ENCODE results near the gene RNF222. TPM values are rescaled to one million over a fixed set of nuclear protein-coding genes. Genes with fewer than 3 reads are reported as not detected.

The RNF222 gene
- total RNA-seq, 1 donor from 2014 or later: not detected

GRCh38 chr17:8435245-8436168 lies 37.9 kb upstream of the RNF222 start, which contains the start of gene NDEL1:
Gene NDEL1, plus strand, starts transcription at chr17:8435884. Its CDS starts 8,388 bp downstream, at chr17:8444272.
- peak within 1 kb of the TSS; percentile 100 for H3K27ac ChIP-seq (ENCODE audit: low read depth, low read length)
- no peaks in the 10 kb centered on the region for H3K27me3 ChIP-seq (ENCODE audit: control insufficient read depth in 3 of 3, insufficient read depth in 3 of 3, low read length in 3 of 3)
- H3K9me3 ChIP-seq (ENCODE audit: control insufficient read depth in 3 of 3, low read length in 3 of 3): no peaks in the 10 kb centered on the region
- peak within 1 kb of the TSS; percentile 88 to 97 (median 92) for H3K4me3 ChIP-seq (ENCODE audit: low read length in 3 of 3)
- H3K9ac ChIP-seq (ENCODE audit: low read depth in 1 of 3, low read length in 3 of 3): peak within 1 kb of the TSS; percentile 96 to 100 (median 97)
- peaks cover 0 to 3% (median 2%) of the 10 kb centered on the region in 3 donors for H3K36me3 ChIP-seq (ENCODE audit: control insufficient read depth in 3 of 3, insufficient read depth in 3 of 3, low read length in 3 of 3)
- H3K4me1 ChIP-seq (ENCODE audit: control insufficient read depth in 3 of 3, insufficient read depth in 3 of 3, low read length in 3 of 3): peaks cover 7 to 16% (median 13%) of the 10 kb centered on the region in 3 donors

DNA sequence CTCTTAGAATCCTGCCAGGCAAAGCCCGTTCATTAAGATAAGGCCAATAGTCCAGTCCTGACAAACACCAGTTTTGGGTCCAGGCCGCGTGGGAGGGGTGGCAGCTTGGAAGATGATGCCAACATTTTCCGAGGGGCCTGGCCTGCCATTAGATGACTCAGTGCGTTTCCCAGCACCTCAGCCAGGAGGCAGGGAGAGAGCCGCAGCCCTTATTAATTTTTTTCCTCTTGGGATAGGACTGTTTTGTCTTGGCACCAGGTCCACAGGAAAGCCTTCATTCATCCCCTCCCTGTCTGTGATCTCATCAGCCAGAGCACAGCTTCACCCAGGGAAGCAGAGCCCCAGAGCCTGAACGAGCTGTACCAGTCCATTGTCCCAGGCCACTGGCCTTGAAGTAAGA lies 33.3 kb upstream of the RNF222 start:
- Histone ChIP-seq H3K36me3 (ENCODE audit: control insufficient read depth in 3 of 3, insufficient read depth in 3 of 3, low read length in 3 of 3) (no peaks in the 10 kb centered on the region), H3K4me1 (ENCODE audit: control insufficient read depth in 3 of 3, insufficient read depth in 3 of 3, low read length in 3 of 3) (peaks cover 3 to 5% (median 5%) of the 10 kb centered on the region in 3 donors), H3K9me3 (ENCODE audit: control insufficient read depth in 3 of 3, low read length in 3 of 3) (no peaks in the 10 kb centered on the region), H3K27ac (ENCODE audit: low read depth, low read length) (no peak overlapping the region), H3K27me3 (ENCODE audit: control insufficient read depth in 3 of 3, insufficient read depth in 3 of 3, low read length in 3 of 3) (no peaks in the 10 kb centered on the region), H3K4me3 (ENCODE audit: low read length in 3 of 3) (no peak overlapping the region), H3K9ac (ENCODE audit: low read depth in 1 of 3, low read length in 3 of 3) (no peak overlapping the region)

DNA sequence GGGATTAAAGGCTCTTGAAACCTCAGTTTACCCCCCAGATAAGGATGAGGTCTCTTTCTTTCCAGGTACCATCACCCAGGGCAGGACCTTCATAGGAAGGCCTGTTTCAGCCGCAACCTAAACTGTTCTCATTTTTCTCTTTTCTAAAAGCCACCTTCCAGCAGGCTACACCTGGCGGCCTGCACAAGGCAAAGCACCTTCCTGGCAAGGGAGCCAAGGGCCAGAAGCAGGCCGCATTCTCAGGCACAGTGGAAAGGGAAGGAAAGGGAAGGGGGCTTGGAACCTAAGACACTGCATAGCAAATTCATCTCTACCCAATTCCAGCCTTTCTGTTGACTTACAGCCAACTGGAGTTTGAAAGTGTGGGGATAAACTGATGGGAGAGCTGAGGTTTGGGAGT lies 29.2 kb upstream of the RNF222 start:
- Histone ChIP-seq H3K27ac (ENCODE audit: low read depth, low read length) (no peak overlapping the region), H3K9ac (ENCODE audit: low read depth in 1 of 3, low read length in 3 of 3) (no peak overlapping the region), H3K27me3 (ENCODE audit: control insufficient read depth in 3 of 3, insufficient read depth in 3 of 3, low read length in 3 of 3) (no peaks in the 10 kb centered on the region), H3K36me3 (ENCODE audit: control insufficient read depth in 3 of 3, insufficient read depth in 3 of 3, low read length in 3 of 3) (no peaks in the 10 kb centered on the region), H3K4me3 (ENCODE audit: low read length in 3 of 3) (no peak overlapping the region), H3K9me3 (ENCODE audit: control insufficient read depth in 3 of 3, low read length in 3 of 3) (no peaks in the 10 kb centered on the region), H3K4me1 (ENCODE audit: control insufficient read depth in 3 of 3, insufficient read depth in 3 of 3, low read length in 3 of 3) (peaks cover 0 to 3% (median 0%) of the 10 kb centered on the region in 3 donors)

- Histone ChIP-seq H3K27ac (ENCODE audit: low read depth, low read length) (no peak overlapping the region), H3K27me3 (ENCODE audit: control insufficient read depth in 3 of 3, insufficient read depth in 3 of 3, low read length in 3 of 3) (no peaks in the 10 kb centered on the region), H3K4me3 (ENCODE audit: low read length in 3 of 3) (no peak overlapping the region), H3K9me3 (ENCODE audit: control insufficient read depth in 3 of 3, low read length in 3 of 3) (no peaks in the 10 kb centered on the region), H3K36me3 (ENCODE audit: control insufficient read depth in 3 of 3, insufficient read depth in 3 of 3, low read length in 3 of 3) (no peaks in the 10 kb centered on the region), H3K4me1 (ENCODE audit: control insufficient read depth in 3 of 3, insufficient read depth in 3 of 3, low read length in 3 of 3) (peaks cover 0 to 1% (median 0%) of the 10 kb centered on the region in 3 donors), H3K9ac (ENCODE audit: low read depth in 1 of 3, low read length in 3 of 3) (no peak overlapping the region)
Measured at GRCh38 chr17:8426094-8426720, 28.6 kb upstream of the RNF222 start.

DNA sequence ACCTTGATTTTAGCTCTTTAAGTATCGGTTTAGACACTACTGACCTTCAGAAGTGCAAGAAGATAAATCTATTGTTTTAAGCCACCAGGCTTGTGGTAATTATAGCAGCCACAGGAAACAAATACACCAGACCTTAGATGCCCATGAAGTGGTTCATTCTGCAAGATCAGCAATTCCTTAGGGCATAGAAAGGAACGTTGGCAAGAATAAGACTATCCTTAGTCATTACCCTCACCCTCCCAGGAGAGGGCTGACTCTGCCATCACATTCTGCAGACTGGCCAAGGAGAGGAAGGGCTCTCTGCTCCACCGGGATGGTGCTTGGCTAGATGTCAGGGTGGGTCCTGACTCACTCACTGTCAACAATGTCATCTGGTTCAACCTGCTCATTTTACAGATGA lies 23.9 kb upstream of the RNF222 start:
- Histone ChIP-seq H3K4me1 (ENCODE audit: control insufficient read depth in 3 of 3, insufficient read depth in 3 of 3, low read length in 3 of 3) (peaks cover 0 to 9% (median 6%) of the 10 kb centered on the region in 3 donors), H3K36me3 (ENCODE audit: control insufficient read depth in 3 of 3, insufficient read depth in 3 of 3, low read length in 3 of 3) (no peaks in the 10 kb centered on the region), H3K27ac (ENCODE audit: low read depth, low read length) (no peak overlapping the region)

DNA sequence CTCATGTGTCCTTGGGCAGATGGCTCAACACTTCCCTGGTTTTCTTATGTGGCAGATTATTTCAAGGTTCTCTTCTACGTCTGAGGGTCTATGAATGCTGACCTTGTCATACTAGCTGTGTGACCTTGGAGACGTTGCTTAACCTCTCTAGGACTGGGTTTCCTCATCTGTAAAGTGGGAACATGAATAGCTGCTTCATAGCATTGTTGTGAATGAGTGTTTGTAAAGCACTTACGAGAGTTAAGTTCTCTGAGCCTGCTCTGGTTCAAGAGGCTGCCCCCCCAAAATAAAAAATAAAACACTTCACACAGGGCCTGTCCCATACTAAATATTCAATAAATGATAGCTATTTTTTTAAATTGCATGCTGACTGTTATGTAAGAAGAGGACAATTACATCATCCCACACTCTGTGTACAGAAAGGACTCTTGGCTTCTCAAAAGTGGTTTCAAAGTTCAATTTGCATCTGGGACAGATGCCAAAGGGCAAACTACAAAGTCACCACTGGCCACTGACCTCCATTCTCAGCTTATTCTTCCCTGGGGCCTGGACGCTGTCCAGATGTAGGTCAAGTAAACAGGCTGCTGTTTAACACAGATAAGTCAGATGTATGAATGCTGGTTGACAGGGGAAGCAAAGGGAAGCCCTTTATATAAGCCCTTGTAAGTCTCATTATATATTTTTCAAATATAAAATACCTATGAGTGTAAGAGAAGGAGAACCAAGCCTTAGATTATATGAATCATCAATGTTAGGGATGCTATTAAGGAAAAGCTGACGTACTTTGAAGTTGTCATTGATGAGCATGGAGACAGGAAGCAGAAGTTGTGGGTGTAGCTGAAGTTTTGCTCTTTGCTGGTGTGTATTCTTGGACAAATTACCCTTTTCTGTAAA lies 22.7 kb upstream of the RNF222 start:
- peak overlapping the region; percentile 1 for H3K27ac ChIP-seq (ENCODE audit: low read depth, low read length)
- H3K9ac ChIP-seq (ENCODE audit: low read depth in 1 of 3, low read length in 3 of 3): no peak overlapping the region

More for the DNA sequence above, 23.9 kb upstream of the RNF222 start:
- Histone ChIP-seq H3K9ac (ENCODE audit: low read depth in 1 of 3, low read length in 3 of 3) (no peak overlapping the region), H3K9me3 (ENCODE audit: control insufficient read depth in 3 of 3, low read length in 3 of 3) (no peaks in the 10 kb centered on the region), H3K4me3 (ENCODE audit: low read length in 3 of 3) (no peak overlapping the region), H3K27me3 (ENCODE audit: control insufficient read depth in 3 of 3, insufficient read depth in 3 of 3, low read length in 3 of 3) (peaks cover 0 to 3% (median 0%) of the 10 kb centered on the region in 3 donors)

DNA sequence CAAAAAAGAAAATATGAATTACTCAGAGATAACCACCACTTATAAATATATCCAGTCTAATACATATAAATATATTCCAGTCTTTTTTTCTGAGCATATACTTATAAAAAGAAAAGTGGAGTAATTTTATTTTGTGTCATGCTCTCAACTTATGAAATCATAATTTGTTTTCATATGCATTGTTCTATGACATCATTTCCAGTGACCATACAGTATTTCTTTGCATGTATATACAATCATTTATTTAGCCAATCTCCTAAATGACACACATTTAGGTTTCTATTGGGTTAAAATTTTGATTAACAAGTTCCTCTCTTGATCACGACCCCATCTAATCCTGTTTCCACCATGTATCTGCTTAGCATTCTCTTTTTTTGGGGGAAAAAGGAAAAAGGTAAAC lies 21.7 kb upstream of the RNF222 start:
- Histone ChIP-seq H3K9ac (ENCODE audit: low read depth in 1 of 3, low read length in 3 of 3) (no peak overlapping the region), H3K27ac (ENCODE audit: low read depth, low read length) (no peak overlapping the region), H3K27me3 (ENCODE audit: control insufficient read depth in 3 of 3, insufficient read depth in 3 of 3, low read length in 3 of 3) (peaks cover 0 to 3% (median 0%) of the 10 kb centered on the region in 3 donors)

More for the DNA sequence above, 22.7 kb upstream of the RNF222 start:
- Histone ChIP-seq H3K4me3 (ENCODE audit: low read length in 3 of 3) (no peak overlapping the region), H3K27me3 (ENCODE audit: control insufficient read depth in 3 of 3, insufficient read depth in 3 of 3, low read length in 3 of 3) (peaks cover 0 to 3% (median 0%) of the 10 kb centered on the region in 3 donors), H3K36me3 (ENCODE audit: control insufficient read depth in 3 of 3, insufficient read depth in 3 of 3, low read length in 3 of 3) (no peaks in the 10 kb centered on the region), H3K9me3 (ENCODE audit: control insufficient read depth in 3 of 3, low read length in 3 of 3) (no peaks in the 10 kb centered on the region), H3K4me1 (ENCODE audit: control insufficient read depth in 3 of 3, insufficient read depth in 3 of 3, low read length in 3 of 3) (peaks cover 0 to 9% (median 6%) of the 10 kb centered on the region in 3 donors)

DNA sequence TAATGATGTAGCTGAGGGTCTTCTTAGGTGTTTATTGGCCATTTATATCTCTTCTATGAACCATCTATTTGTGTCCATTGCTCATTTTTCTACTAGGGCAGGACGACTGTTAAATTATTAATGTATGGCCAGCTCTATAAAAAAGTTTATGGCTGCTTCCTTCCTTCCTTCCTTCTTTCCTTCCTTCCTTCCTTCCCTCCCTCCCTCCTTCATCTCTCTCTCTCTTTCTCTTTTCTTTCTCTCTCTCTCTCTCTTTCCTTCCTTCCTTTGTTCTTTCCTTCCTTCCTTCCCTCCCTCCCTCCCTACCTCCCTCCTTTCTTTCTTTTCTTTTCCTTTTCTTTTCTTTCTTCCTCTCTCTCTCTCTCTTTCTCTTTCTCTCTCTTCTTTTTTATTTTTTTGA lies 20.8 kb upstream of the RNF222 start:
- Histone ChIP-seq H3K27me3 (ENCODE audit: control insufficient read depth in 3 of 3, insufficient read depth in 3 of 3, low read length in 3 of 3) (peaks cover 0 to 3% (median 0%) of the 10 kb centered on the region in 3 donors), H3K4me3 (ENCODE audit: low read length in 3 of 3) (no peak overlapping the region), H3K9ac (ENCODE audit: low read depth in 1 of 3, low read length in 3 of 3) (no peak overlapping the region), H3K4me1 (ENCODE audit: control insufficient read depth in 3 of 3, insufficient read depth in 3 of 3, low read length in 3 of 3) (peaks cover 0 to 9% (median 6%) of the 10 kb centered on the region in 3 donors), H3K9me3 (ENCODE audit: control insufficient read depth in 3 of 3, low read length in 3 of 3) (no peaks in the 10 kb centered on the region), H3K36me3 (ENCODE audit: control insufficient read depth in 3 of 3, insufficient read depth in 3 of 3, low read length in 3 of 3) (no peaks in the 10 kb centered on the region), H3K27ac (ENCODE audit: low read depth, low read length) (no peak overlapping the region)

More for the DNA sequence above, 21.7 kb upstream of the RNF222 start:
- H3K36me3 ChIP-seq (ENCODE audit: control insufficient read depth in 3 of 3, insufficient read depth in 3 of 3, low read length in 3 of 3): no peaks in the 10 kb centered on the region
- H3K4me3 ChIP-seq (ENCODE audit: low read length in 3 of 3): no peak overlapping the region
- H3K9me3 ChIP-seq (ENCODE audit: control insufficient read depth in 3 of 3, low read length in 3 of 3): no peaks in the 10 kb centered on the region
- peaks cover 0 to 9% (median 6%) of the 10 kb centered on the region in 3 donors for H3K4me1 ChIP-seq (ENCODE audit: control insufficient read depth in 3 of 3, insufficient read depth in 3 of 3, low read length in 3 of 3)

GRCh38 chr17:8417806-8418205 lies 20.2 kb upstream of the RNF222 start:
- Histone ChIP-seq H3K27ac (ENCODE audit: low read depth, low read length) (no peak overlapping the region), H3K4me1 (ENCODE audit: control insufficient read depth in 3 of 3, insufficient read depth in 3 of 3, low read length in 3 of 3) (peaks cover 0 to 9% (median 6%) of the 10 kb centered on the region in 3 donors), H3K9me3 (ENCODE audit: control insufficient read depth in 3 of 3, low read length in 3 of 3) (no peaks in the 10 kb centered on the region), H3K36me3 (ENCODE audit: control insufficient read depth in 3 of 3, insufficient read depth in 3 of 3, low read length in 3 of 3) (no peaks in the 10 kb centered on the region), H3K4me3 (ENCODE audit: low read length in 3 of 3) (no peak overlapping the region), H3K27me3 (ENCODE audit: control insufficient read depth in 3 of 3, insufficient read depth in 3 of 3, low read length in 3 of 3) (peaks cover 0 to 3% (median 0%) of the 10 kb centered on the region in 3 donors), H3K9ac (ENCODE audit: low read depth in 1 of 3, low read length in 3 of 3) (no peak overlapping the region)

Measured in skeletal muscle tissue (tissue), 4 donors.